ENCODE results near the gene MYBPC1. TPM values are rescaled to one million over a fixed set of nuclear protein-coding genes. Genes with fewer than 3 reads are reported as not detected.
A peak's percentile ranks its signal among the peaks of the same experiment; 100 is the strongest.
"Not testable (repeated sequence)": the region's sequence is repeated elsewhere in the genome, so short reads cannot be mapped to it uniquely, and the experiment has no call there.

MYBPC1 gene
- total RNA-seq, 1 donor from 2014 or later: 8.3 TPM

GRCh38 chr12:101706403-101706802 lies 111.6 kb downstream of the MYBPC1 start:
- no peak for ATAC-seq (ENCODE audit: poor library complexity)
- intact Hi-C loops (cut with DNase I): no loop called here

GRCh38 chr12:101707131-101707782 lies 112.5 kb downstream of the MYBPC1 start:
- no peak for DNase-seq
- peak; percentile 54 for ATAC-seq (ENCODE audit: poor library complexity)
- intact Hi-C loops (cut with DNase I): no loop called here

More at GRCh38 chr12:101706403-101706802, 111.6 kb downstream of the MYBPC1 start:
- DNase-seq: no peak

GRCh38 chr12:101710288-101710687 lies 115.5 kb downstream of the MYBPC1 start:
- DNase-seq (no peak), ATAC-seq (ENCODE audit: poor library complexity) (no peak)
- intact Hi-C loops (cut with DNase I): no loop called here

- no peak for DNase-seq
- peak; percentile 84 for ATAC-seq (ENCODE audit: poor library complexity)
- intact Hi-C loops (cut with DNase I): no loop called here
These were observed 118.4 kb downstream of the MYBPC1 start for GRCh38 chr12:101713059-101713682.

GRCh38 chr12:101713930-101714329 lies 119.2 kb downstream of the MYBPC1 start:
- ATAC-seq (ENCODE audit: poor library complexity): no peak
- intact Hi-C loops (cut with DNase I): no loop called here
- no peak for DNase-seq

- DNase-seq (no peak), ATAC-seq (ENCODE audit: poor library complexity) (no peak)
- intact Hi-C loops (cut with DNase I): no loop called here
These were observed 120.2 kb downstream of the MYBPC1 start for GRCh38 chr12:101714877-101715444.

GRCh38 chr12:101719566-101719965 lies 124.8 kb downstream of the MYBPC1 start:
- ATAC-seq (ENCODE audit: poor library complexity) (no peak), DNase-seq (no peak)
- intact Hi-C loops (cut with DNase I): no loop called here

- intact Hi-C loops (cut with DNase I): no loop called here
- no peak for ATAC-seq (ENCODE audit: poor library complexity)
- no peak for DNase-seq
These were observed 125.3 kb downstream of the MYBPC1 start for GRCh38 chr12:101720118-101720517.

GRCh38 chr12:101722392-101722791 lies 127.6 kb downstream of the MYBPC1 start:
- no peak for ATAC-seq (ENCODE audit: poor library complexity)
- DNase-seq: no peak
- intact Hi-C loops (cut with DNase I): no loop called here

GRCh38 chr12:101727098-101727497 lies 132.3 kb downstream of the MYBPC1 start:
- ATAC-seq (ENCODE audit: poor library complexity) (no peak), DNase-seq (no peak)
- intact Hi-C loops (cut with DNase I): no loop called here

GRCh38 chr12:101729842-101730241 lies 135.1 kb downstream of the MYBPC1 start:
- intact Hi-C loops (cut with DNase I): no loop called here
- ATAC-seq (ENCODE audit: poor library complexity) (no peak), DNase-seq (no peak)

GRCh38 chr12:101732318-101732717 lies 137.5 kb downstream of the MYBPC1 start:
- DNase-seq: no peak
- ATAC-seq (ENCODE audit: poor library complexity): no peak
- intact Hi-C loops (cut with DNase I): no loop called here

GRCh38 chr12:101733166-101733565 lies 138.4 kb downstream of the MYBPC1 start:
- ATAC-seq (ENCODE audit: poor library complexity): no peak
- intact Hi-C loops (cut with DNase I): no loop called here
- no peak for DNase-seq

GRCh38 chr12:101734482-101734881 lies 139.7 kb downstream of the MYBPC1 start:
- intact Hi-C loops (cut with DNase I); DNase-seq; ATAC-seq (ENCODE audit: poor library complexity): not testable (repeated sequence)

Other genes with a start within 250 kb of the MYBPC1 start
- 104 TPM for gene ARL1, start 187.2 kb upstream of the MYBPC1 start, total RNA-seq
- not detected for gene SPIC, start 119.6 kb upstream of the MYBPC1 start, total RNA-seq
- 139 TPM for gene CHPT1, start 102.7 kb downstream of the MYBPC1 start, total RNA-seq
- not detected for gene SYCP3, start 144.5 kb downstream of the MYBPC1 start, total RNA-seq
- gene GNPTAB, start 236.0 kb downstream of the MYBPC1 start, total RNA-seq: 52.9 TPM

Measured in Right ventricle myocardium superior (tissue), 1 donor.